Measurements from ENCODE around the gene PRSS27. TPM values are rescaled to one million over a fixed set of nuclear protein-coding genes. Genes with fewer than 3 reads are reported as not detected.

PRSS27 gene
- 0.77 to 1.8 TPM (median 1.5 TPM) in 5 replicates for total RNA-seq (2022; extraction: Qiagen RNA extraction; ENCODE audit: low read depth)

DNA sequence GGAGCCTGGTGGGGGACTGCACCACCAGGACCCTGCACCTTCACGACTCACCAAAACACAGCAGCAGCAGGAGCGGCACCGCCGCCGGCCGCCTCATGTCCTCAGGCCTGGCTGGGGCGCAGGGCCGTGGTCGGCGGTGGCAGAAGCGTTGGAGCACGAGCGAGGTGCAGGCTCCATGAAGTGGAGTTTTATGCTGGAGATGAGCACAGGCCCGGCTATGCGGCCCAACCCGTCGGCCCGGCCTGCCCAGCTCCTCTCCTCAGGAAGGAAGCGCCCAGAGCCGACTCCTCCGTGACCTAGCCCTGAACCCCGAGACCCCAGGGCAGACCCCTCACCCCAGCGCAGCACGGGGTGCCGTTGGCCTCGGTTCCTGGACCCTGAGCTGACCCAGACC is at the start of gene PRSS27:
PRSS27 (minus strand) TSS at position 161 of the 394 bp plus-strand sequence; CDS start at position 97, 64 bp downstream.

DNA sequence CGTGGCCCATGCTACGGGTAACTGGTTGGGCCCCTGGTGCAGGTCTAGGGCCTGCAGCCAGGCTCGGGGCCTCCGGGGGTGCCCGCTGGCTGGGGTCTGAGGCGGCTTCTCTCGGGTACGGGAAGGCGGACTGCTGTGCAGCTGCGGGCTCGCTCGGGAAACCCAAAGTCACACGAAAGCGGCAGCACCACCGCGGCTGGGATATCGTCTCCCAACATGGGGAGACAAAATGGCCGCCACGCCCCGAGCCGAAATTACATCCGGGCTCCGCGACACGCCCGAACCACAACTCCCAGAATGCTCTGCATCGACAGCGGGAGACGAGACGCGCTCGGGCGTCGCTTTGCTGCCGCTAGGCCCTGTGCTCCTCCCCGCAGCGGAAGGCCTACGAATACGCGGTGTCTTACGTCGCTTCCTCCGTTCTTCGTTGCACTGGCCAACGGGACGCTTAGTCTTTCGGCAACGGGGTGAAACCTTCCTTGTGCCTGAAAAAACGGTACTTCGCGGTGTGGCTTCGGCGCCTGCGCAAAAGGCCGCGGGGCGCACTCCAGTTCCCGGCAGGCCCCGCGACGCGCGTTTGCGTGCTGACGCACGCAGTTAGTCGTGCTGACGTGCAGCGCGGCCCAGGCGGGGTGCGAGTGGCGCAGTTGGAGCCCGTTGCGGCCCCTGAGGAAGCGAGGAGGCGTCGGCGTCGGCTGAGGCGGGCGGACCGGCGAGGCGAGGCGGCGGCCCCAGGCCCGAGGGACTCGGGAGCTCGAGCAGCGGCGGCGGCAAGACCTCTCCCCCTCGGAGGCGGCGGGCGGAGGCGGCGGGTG is 32.2 kb upstream of the PRSS27 start, which contains the start of gene SRRM2:
SRRM2 (plus strand) TSS at position 604 of the 815 bp plus-strand sequence. CDS start 3,727 bp downstream, outside the sequence.

DNA sequence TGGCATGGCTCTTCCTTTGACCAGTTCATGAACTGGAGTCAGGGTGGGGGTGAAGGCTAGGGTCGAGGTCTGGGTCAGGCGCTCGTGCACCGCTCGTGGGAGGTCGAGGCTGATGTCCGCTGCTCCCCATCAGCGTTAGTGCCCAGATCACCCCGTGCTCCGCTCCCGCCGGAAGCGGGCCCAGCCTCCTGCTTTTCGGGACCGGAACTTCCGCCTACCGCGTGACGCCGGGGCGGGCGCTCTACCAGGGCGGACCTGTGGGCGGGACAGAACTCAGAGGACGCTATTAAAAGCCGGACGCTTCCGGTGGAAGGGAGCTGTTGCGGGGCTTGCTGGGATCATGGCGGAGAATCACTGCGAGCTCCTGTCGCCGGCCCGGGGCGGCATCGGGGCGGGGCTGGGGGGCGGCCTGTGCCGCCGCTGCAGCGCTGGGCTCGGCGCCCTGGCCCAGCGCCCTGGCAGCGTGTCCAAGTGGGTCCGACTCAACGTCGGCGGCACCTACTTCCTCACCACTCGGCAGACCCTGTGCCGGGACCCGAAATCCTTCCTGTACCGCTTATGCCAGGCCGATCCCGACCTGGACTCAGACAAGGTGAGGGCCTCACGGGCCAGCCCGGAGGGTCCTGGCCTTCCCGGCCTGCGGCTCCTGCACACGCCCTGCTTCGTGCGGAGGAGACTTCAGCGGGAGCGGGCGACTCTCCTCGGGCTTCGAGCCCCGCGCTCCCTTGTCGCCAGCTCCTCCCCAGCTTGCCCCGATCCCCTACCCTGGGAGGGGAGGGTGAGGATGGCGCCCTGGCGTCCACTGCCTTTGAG is 37.6 kb downstream of the PRSS27 start, which contains the start of gene KCTD5:
KCTD5 (plus strand) TSS at position 315 of the 813 bp plus-strand sequence; CDS start at position 341, 26 bp downstream.

Other genes starting within 250 kb of the PRSS27 start
- gene NTN3, start 248.9 kb downstream of the PRSS27 start, total RNA-seq (2022; extraction: Qiagen RNA extraction; ENCODE audit: low read depth) = 0.05 to 0.15 TPM in 2 of 5 replicates, not detected in the others
- gene TBC1D24, start 245.1 kb downstream of the PRSS27 start, total RNA-seq (2022; extraction: Qiagen RNA extraction; ENCODE audit: low read depth) = 5.9 to 8.4 TPM (median 7.1 TPM) in 5 replicates
- 133 to 299 TPM (median 268 TPM) in 5 replicates for gene ATP6V0C, start 206.3 kb downstream of the PRSS27 start, total RNA-seq (2022; extraction: Qiagen RNA extraction; ENCODE audit: low read depth)
- 12.5 to 27.5 TPM (median 23.9 TPM) in 5 replicates for gene AMDHD2, start 199.9 kb downstream of the PRSS27 start, total RNA-seq (2022; extraction: Qiagen RNA extraction; ENCODE audit: low read depth)
- not detected in 5 replicates for gene CEMP1, start 188.8 kb downstream of the PRSS27 start, total RNA-seq (2022; extraction: Qiagen RNA extraction; ENCODE audit: low read depth)
- 15.7 to 21.6 TPM (median 20.2 TPM) in 5 replicates for gene PDPK1, start 182.2 kb downstream of the PRSS27 start, total RNA-seq (2022; extraction: Qiagen RNA extraction; ENCODE audit: low read depth)
- 35.2 to 46.3 TPM (median 45.8 TPM) in 5 replicates for gene KCTD5, start 37.7 kb downstream of the PRSS27 start, total RNA-seq (2022; extraction: Qiagen RNA extraction; ENCODE audit: low read depth)
- gene SRRM2, start 32.4 kb upstream of the PRSS27 start, total RNA-seq (2022; extraction: Qiagen RNA extraction; ENCODE audit: low read depth) = 279 to 431 TPM (median 392 TPM) in 5 replicates
- 436 to 538 TPM (median 483 TPM) in 5 replicates for gene ELOB, start 57.1 kb upstream of the PRSS27 start, total RNA-seq (2022; extraction: Qiagen RNA extraction; ENCODE audit: low read depth)
- 0.09 TPM in 1 of 5 replicates, not detected in the others for gene PRSS33, start 67.3 kb upstream of the PRSS27 start, total RNA-seq (2022; extraction: Qiagen RNA extraction; ENCODE audit: low read depth)
- gene PRSS41, start 78.2 kb upstream of the PRSS27 start, total RNA-seq (2022; extraction: Qiagen RNA extraction; ENCODE audit: low read depth) = not detected in 5 replicates
- 0.21 to 0.30 TPM in 2 of 5 replicates, not detected in the others for gene PRSS21, start 97.0 kb upstream of the PRSS27 start, total RNA-seq (2022; extraction: Qiagen RNA extraction; ENCODE audit: low read depth)
- 0.73 to 1.3 TPM (median 0.93 TPM) in 5 replicates for gene ZG16B, start 110.1 kb upstream of the PRSS27 start, total RNA-seq (2022; extraction: Qiagen RNA extraction; ENCODE audit: low read depth)
- gene PRSS22, start 137.9 kb upstream of the PRSS27 start, total RNA-seq (2022; extraction: Qiagen RNA extraction; ENCODE audit: low read depth) = 1.6 to 3.1 TPM (median 2.2 TPM) in 5 replicates
- gene FLYWCH2, start 163.0 kb upstream of the PRSS27 start, total RNA-seq (2022; extraction: Qiagen RNA extraction; ENCODE audit: low read depth) = 45.9 to 60.3 TPM (median 51.6 TPM) in 5 replicates
- 19.5 to 28.3 TPM (median 27.5 TPM) in 5 replicates for gene FLYWCH1, start 191.7 kb upstream of the PRSS27 start, total RNA-seq (2022; extraction: Qiagen RNA extraction; ENCODE audit: low read depth)
- 1.3 to 2.4 TPM (median 2.3 TPM) in 5 replicates for gene KREMEN2, start 244.1 kb upstream of the PRSS27 start, total RNA-seq (2022; extraction: Qiagen RNA extraction; ENCODE audit: low read depth)
- gene PAQR4, start 249.1 kb upstream of the PRSS27 start, total RNA-seq (2022; extraction: Qiagen RNA extraction; ENCODE audit: low read depth) = 28.8 to 45.8 TPM (median 37.2 TPM) in 5 replicates